Uterus (tissue), 2 donors: ENCODE measurements around the gene CFAP92.

Source experiments
- CTCF ChIP-seq, 4 experiments: fragments of 200-600 bp in 2 of 4; fragments of 450-650 bp in 2 of 4; sonication (generic) in 2 of 4; IDR thresholded peaks; one replicate each; pipeline ENCODE4 v1.5.1; 2016 to 2019; ENCODE audit warnings: antibody characterized with exemption in 4 of 4, mild to moderate bottlenecking in 2 of 4, moderate library complexity in 1 of 4
- POLR2A ChIP-seq, 2 donors: fragments of 450-650 bp; IDR thresholded peaks; one replicate each; pipeline ENCODE4 v1.6.1; 2016; ENCODE audit warnings: antibody characterized with exemption in 2 of 2, mild to moderate bottlenecking in 1 of 2, moderate library complexity in 1 of 2

GRCh38 chr3:128906804-128907525 lies 86.9 kb downstream of the CFAP92 start:
- TF ChIP-seq POLR2A (IDR thresholded peaks at IDR 0.05) (no peak), CTCF (IDR thresholded peaks at IDR 0.05) (no peak)
